Osteoblast (primary cell): ENCODE results near the gene HSPB7. TPM values are rescaled to one million over a fixed set of nuclear protein-coding genes. Genes with fewer than 3 reads are reported as not detected.

Experiments used
- DNase-seq: peaks from one replicate; pipeline ENCODE4 v3.0.0; 2011; ENCODE audit warnings: low spot score, mixed read lengths; ENCODE audit not compliant: insufficient read length; ENCODE audit errors: missing footprints
- H2AFZ ChIP-seq: 2 replicates; pipeline ENCODE4 v1.6.0; 2011; ENCODE audit warnings: mild to moderate bottlenecking, low read length
- H3K27ac ChIP-seq: 2 replicates; pipeline ENCODE4 v1.5.1; 2011; ENCODE audit warnings: mild to moderate bottlenecking, low read depth, low read length, moderate library complexity
- H3K27me3 ChIP-seq: 2 replicates; pipeline ENCODE4 v1.6.0; 2012; ENCODE audit warnings: mild to moderate bottlenecking, control low read depth, inconsistent platforms, low read length, moderate library complexity; ENCODE audit not compliant: insufficient read depth
- H3K36me3 ChIP-seq: 2 replicates; pipeline ENCODE4 v1.5.1; 2011; ENCODE audit warnings: mild to moderate bottlenecking, low read length, control low read depth, moderate library complexity; ENCODE audit not compliant: insufficient read depth
- H3K4me1 ChIP-seq: 2 replicates; pipeline ENCODE4 v1.5.1; 2011; ENCODE audit warnings: mild to moderate bottlenecking, low read length, control low read depth, moderate library complexity; ENCODE audit not compliant: insufficient read depth
- H3K4me2 ChIP-seq: 2 replicates; pipeline ENCODE4 v1.6.0; 2011; ENCODE audit warnings: mild to moderate bottlenecking, low read length; ENCODE audit not compliant: insufficient read depth
- H3K4me3 ChIP-seq: fragments of 200-600 bp; sonication (generic); 3 replicates; pipeline ENCODE4 v1.5.1; 2012; ENCODE audit warnings: mild to moderate bottlenecking, low read length, inconsistent platforms; ENCODE audit not compliant: insufficient read depth
- H3K79me2 ChIP-seq: 2 replicates; pipeline ENCODE4 v1.6.0; 2012; ENCODE audit warnings: mild to moderate bottlenecking, low read length, control low read depth, inconsistent platforms; ENCODE audit not compliant: insufficient read depth
- H3K9me3 ChIP-seq: 2 replicates; pipeline ENCODE4 v1.5.1; 2011; ENCODE audit warnings: low read depth, low read length, control low read depth
- H4K20me1 ChIP-seq: 2 replicates; pipeline ENCODE4 v1.6.0; 2012; ENCODE audit warnings: mild to moderate bottlenecking, low read length, control low read depth; ENCODE audit not compliant: insufficient read depth
- total RNA-seq: library from RNA; depleted of rRNA; stranded (reverse); fragments of >200 nt; gene quantifications from 2 replicates; pipeline ENCODE4 v1.2.3, GENCODE V29; 2012
- TF ChIP-seq, protein P1 (sequence below): IDR thresholded peaks from 2 replicates; pipeline ENCODE4 v1.5.1; 2011; ENCODE audit warnings: mild to moderate bottlenecking, low read depth, low read length, moderate library complexity; ENCODE audit errors: extremely low read depth

The HSPB7 gene
- total RNA-seq, 1 donor, result 6.9 TPM

DNA sequence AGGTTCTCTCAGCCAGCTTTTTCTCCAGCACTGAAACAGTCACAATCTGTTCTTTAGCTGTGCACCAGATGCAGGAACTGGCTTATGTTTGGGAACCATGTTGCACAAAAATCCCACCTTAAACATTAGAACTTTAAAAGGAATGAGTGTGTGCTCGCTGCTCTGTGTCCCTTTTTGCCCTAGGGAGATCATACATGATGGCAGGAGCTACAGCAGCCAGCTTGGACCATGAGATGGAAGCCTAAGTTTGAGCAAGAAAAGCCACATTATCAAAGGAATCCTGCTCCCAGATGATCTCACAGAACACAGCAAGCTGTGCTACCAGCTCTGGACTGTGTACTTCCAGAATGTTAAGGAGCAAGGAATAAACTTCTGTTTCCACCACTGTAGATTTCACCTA is 45.4 kb downstream of the HSPB7 start:
- TF ChIP-seq, protein P1, sequence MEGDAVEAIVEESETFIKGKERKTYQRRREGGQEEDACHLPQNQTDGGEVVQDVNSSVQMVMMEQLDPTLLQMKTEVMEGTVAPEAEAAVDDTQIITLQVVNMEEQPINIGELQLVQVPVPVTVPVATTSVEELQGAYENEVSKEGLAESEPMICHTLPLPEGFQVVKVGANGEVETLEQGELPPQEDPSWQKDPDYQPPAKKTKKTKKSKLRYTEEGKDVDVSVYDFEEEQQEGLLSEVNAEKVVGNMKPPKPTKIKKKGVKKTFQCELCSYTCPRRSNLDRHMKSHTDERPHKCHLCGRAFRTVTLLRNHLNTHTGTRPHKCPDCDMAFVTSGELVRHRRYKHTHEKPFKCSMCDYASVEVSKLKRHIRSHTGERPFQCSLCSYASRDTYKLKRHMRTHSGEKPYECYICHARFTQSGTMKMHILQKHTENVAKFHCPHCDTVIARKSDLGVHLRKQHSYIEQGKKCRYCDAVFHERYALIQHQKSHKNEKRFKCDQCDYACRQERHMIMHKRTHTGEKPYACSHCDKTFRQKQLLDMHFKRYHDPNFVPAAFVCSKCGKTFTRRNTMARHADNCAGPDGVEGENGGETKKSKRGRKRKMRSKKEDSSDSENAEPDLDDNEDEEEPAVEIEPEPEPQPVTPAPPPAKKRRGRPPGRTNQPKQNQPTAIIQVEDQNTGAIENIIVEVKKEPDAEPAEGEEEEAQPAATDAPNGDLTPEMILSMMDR, result no peak
- no peak overlapping the region for H3K4me3 ChIP-seq
- H4K20me1 ChIP-seq, result peaks cover 32% of the 10 kb centered on the region
- peak; percentile 31 for DNase-seq
- no peak overlapping the region for H2AFZ ChIP-seq
- no peak overlapping the region for H3K27ac ChIP-seq
- peaks cover 12% of the 10 kb centered on the region for H3K4me1 ChIP-seq
- H3K27me3 ChIP-seq, result no peaks in the 10 kb centered on the region
- no peaks in the 10 kb centered on the region for H3K9me3 ChIP-seq
- H3K4me2 ChIP-seq, result no peak overlapping the region
- H3K36me3 ChIP-seq, result peaks cover 37% of the 10 kb centered on the region
- peaks cover 79% of the 10 kb centered on the region for H3K79me2 ChIP-seq

DNA sequence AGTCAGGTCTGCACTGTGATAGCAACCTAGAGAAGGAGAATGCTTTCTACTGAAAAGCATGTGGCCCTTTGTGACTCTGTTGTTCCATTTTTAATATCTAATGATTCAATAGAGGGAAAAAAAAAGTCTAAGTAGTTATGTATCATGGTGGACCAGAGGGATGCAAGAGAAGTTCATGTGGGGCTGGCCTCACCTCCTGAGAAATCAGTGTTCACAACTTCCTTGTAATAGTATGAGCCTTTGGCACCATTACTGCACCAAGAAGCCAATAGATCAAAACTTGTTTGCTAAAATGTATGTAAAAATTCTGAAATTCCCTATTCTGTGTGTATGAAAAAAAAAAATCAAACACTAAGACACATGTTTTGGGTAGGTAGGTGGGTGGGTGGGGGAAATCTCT is 46.9 kb downstream of the HSPB7 start:
- H3K27me3 ChIP-seq, result no peaks in the 10 kb centered on the region
- H3K79me2 ChIP-seq, result peaks cover 87% of the 10 kb centered on the region
- TF ChIP-seq, protein P1, result no peak
- peaks cover 37% of the 10 kb centered on the region for H3K36me3 ChIP-seq
- H4K20me1 ChIP-seq, result peaks cover 36% of the 10 kb centered on the region
- DNase-seq, result no peak
- peaks cover 17% of the 10 kb centered on the region for H3K4me1 ChIP-seq
- no peaks in the 10 kb centered on the region for H3K9me3 ChIP-seq
- no peak overlapping the region for H2AFZ ChIP-seq
- H3K27ac ChIP-seq, result no peak overlapping the region
- no peak overlapping the region for H3K4me2 ChIP-seq
- H3K4me3 ChIP-seq, result no peak overlapping the region

DNA sequence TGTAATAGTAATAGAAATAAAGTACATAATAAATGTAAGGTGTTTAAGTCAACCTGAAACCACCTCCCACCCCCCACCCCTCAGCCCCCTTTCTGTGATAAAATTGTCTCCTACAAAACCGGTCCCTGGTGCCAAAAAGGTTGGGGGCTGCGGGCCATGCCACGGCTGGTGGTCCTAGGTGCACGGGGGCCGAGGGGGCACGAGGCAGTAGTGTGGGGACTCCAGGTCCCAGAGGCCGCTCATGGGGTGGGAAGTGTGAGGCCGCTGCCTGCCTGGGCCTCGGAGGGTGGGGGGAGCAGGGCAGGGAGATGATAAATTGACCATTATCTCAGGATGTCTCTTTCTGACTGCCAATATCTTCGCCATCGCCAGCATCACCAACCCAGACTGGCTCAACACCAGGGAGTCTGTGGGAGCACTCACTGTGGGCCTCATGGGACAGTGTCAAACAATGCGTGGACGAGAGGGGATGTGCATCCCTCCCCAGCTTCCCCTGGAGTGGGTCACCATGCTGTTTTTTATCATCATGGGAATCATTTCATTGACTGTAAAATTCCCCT is 48.4 kb downstream of the HSPB7 start:
- Histone ChIP-seq H3K27ac (no peak overlapping the region), H3K36me3 (peaks cover 37% of the 10 kb centered on the region), H3K27me3 (no peaks in the 10 kb centered on the region), H3K79me2 (peaks cover 75% of the 10 kb centered on the region), H3K4me1 (peaks cover 20% of the 10 kb centered on the region), H3K9me3 (no peaks in the 10 kb centered on the region), H4K20me1 (peaks cover 32% of the 10 kb centered on the region), H3K4me2 (no peak overlapping the region), H2AFZ (no peak overlapping the region), H3K4me3 (no peak overlapping the region)
- TF ChIP-seq, protein P1, result no peak
- no peak for DNase-seq

DNA sequence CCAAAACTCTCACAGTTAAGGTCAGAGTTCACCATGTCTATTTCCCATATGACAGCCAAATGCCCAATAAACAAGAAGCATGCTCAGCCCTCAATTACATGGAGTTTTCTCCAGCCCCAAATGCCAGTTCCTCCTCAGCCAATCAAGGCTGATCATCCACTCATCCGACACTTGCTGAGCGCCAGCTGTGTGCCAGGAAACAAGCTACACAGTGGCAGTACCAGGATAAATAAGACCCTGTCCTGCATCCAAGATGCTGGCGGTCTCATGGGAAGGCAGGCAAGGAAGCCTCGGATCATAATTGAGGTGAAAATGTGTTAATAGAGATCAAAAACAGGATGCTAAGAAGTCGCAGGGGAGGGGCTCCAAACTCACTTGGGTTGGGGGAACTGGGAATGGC is 49.7 kb downstream of the HSPB7 start:
- DNase-seq, result peak; percentile 26
- Histone ChIP-seq H3K4me2 (no peak overlapping the region), H3K36me3 (peaks cover 36% of the 10 kb centered on the region), H3K4me3 (no peak overlapping the region), H3K27me3 (no peaks in the 10 kb centered on the region), H3K79me2 (peaks cover 74% of the 10 kb centered on the region), H2AFZ (no peak overlapping the region), H3K27ac (no peak overlapping the region), H3K9me3 (no peaks in the 10 kb centered on the region), H3K4me1 (peaks cover 29% of the 10 kb centered on the region), H4K20me1 (peaks cover 26% of the 10 kb centered on the region)
- TF ChIP-seq, protein P1, result no peak
